IMR-90 (cell line): ENCODE results near the gene SPATA16. TPM values are rescaled to one million over a fixed set of nuclear protein-coding genes. Genes with fewer than 3 reads are reported as not detected.

ENCODE experiments used
- ATAC-seq: fragments of 200-7000 bp; cut with Tn5 transposase; 2 replicates; pipeline ENCODE4 v1.9.1; 2020; ENCODE audit warnings: low read depth, mild to moderate bottlenecking, moderate library complexity
- BruUV-seq: library from RNA; stranded (reverse); fragments of 400-500 nt; replicated peaks from 2 replicates; lab custom pipeline; 2021; lab: Mats Ljungman, UMichigan
- CTCF ChIA-PET: fragments of 300-600 bp; formaldehyde crosslinking; extraction: SDS; loops from one replicate; lab custom pipeline; 2021; ENCODE audit warnings: antibody characterized with exemption; lab: Yijun Ruan, JAX
- POLR2A ChIA-PET: fragments of 300-600 bp; sonication (Branson Sonifier 250); formaldehyde crosslinking; loops from one replicate; lab custom pipeline; 2022; ENCODE audit warnings: antibody characterized with exemption; ENCODE audit not compliant: unreplicated experiment; lab: Charles Lee
- DNase-seq: peaks from one replicate; pipeline ENCODE4 v3.0.0; 2013
- H2AFZ ChIP-seq: replicated peaks from 2 replicates; pipeline ENCODE3; 2013; ENCODE audit warnings: low read length, mild to moderate bottlenecking; ENCODE audit not compliant: poor library complexity
- H2AK5ac ChIP-seq: 2 replicates; pipeline ENCODE4 v1.6.1; 2013; ENCODE audit warnings: low read depth, low read length, inconsistent platforms
- H2AK9ac ChIP-seq: replicated peaks from 2 replicates; pipeline ENCODE3; 2013; ENCODE audit warnings: mild to moderate bottlenecking, low read depth, low read length, moderate library complexity; ENCODE audit not compliant: poor library complexity
- H2BK120ac ChIP-seq: 2 replicates; pipeline ENCODE4 v1.6.1; 2013; ENCODE audit warnings: low read depth, low read length, inconsistent platforms
- H2BK15ac ChIP-seq: 3 replicates; pipeline ENCODE4 v1.6.1; 2013; ENCODE audit warnings: low read depth, low read length, inconsistent platforms
- H2BK20ac ChIP-seq: 2 replicates; pipeline ENCODE4 v1.6.1; 2013; ENCODE audit warnings: low read depth, mild to moderate bottlenecking, inconsistent platforms, low read length, moderate library complexity
- H2BK5ac ChIP-seq: 2 replicates; pipeline ENCODE4 v1.6.1; 2013; ENCODE audit warnings: mild to moderate bottlenecking, low read depth, low read length, inconsistent platforms; ENCODE audit not compliant: poor library complexity, severe bottlenecking
- H3K14ac ChIP-seq: replicated peaks from 2 replicates; pipeline ENCODE4 v1.6.1; 2013; ENCODE audit warnings: low read depth, low read length, inconsistent platforms
- H3K18ac ChIP-seq: 2 replicates; pipeline ENCODE4 v1.6.1; 2013; ENCODE audit warnings: low read depth, low read length, control low read depth
- H3K23ac ChIP-seq: 2 replicates; pipeline ENCODE4 v1.6.1; 2013; ENCODE audit warnings: low read depth, low read length, inconsistent platforms
- H3K27ac ChIP-seq: 2 replicates; pipeline ENCODE4 v1.5.1; 2013; ENCODE audit warnings: mild to moderate bottlenecking, control low read depth, low read length; ENCODE audit not compliant: insufficient read depth
- H3K27me3 ChIP-seq: 2 replicates; pipeline ENCODE4 v1.6.1; 2013; ENCODE audit warnings: low read length; ENCODE audit not compliant: control insufficient read depth, insufficient read depth
- H3K36me3 ChIP-seq: 2 replicates; pipeline ENCODE4 v1.6.1; 2013; ENCODE audit warnings: low read length, mixed read lengths; ENCODE audit not compliant: control insufficient read depth, insufficient read depth
- H3K4ac ChIP-seq: 2 replicates; pipeline ENCODE4 v1.6.1; 2013; ENCODE audit warnings: low read depth, low read length, inconsistent platforms
- H3K4me1 ChIP-seq: 2 replicates; pipeline ENCODE4 v1.6.1; 2013; ENCODE audit warnings: low read length, mixed read lengths; ENCODE audit not compliant: control insufficient read depth, insufficient read depth
- H3K4me2 ChIP-seq: 2 replicates; pipeline ENCODE4 v1.6.1; 2013; ENCODE audit warnings: low read depth, mild to moderate bottlenecking, control low read depth, low read length, moderate library complexity
- H3K4me3 ChIP-seq: 2 replicates; pipeline ENCODE4 v1.5.1; 2013; ENCODE audit warnings: low read depth, mild to moderate bottlenecking, control low read depth, low read length, moderate library complexity; ENCODE audit not compliant: insufficient read depth
- H3K56ac ChIP-seq: 2 replicates; pipeline ENCODE4 v1.6.1; 2013; ENCODE audit warnings: low read length, inconsistent platforms; ENCODE audit not compliant: insufficient read depth; ENCODE audit errors: extremely low read depth
- H3K79me1 ChIP-seq, 2 experiments: 2 replicates each; pipeline ENCODE4 v1.6.1; 2013; ENCODE audit warnings: low read length in 2 of 2, inconsistent platforms in 1 of 2, low read depth in 1 of 2
- H3K9ac ChIP-seq: 2 replicates; pipeline ENCODE4 v1.6.1; 2013; ENCODE audit warnings: low read depth, low read length, control low read depth
- H3K9me1 ChIP-seq: 2 replicates; pipeline ENCODE4 v1.6.1; 2013; ENCODE audit warnings: low read length, inconsistent platforms; ENCODE audit not compliant: insufficient read depth
- H3K9me3 ChIP-seq: 2 replicates; pipeline ENCODE4 v1.6.1; 2013; ENCODE audit warnings: low read length; ENCODE audit not compliant: control insufficient read depth, insufficient read depth
- H4K20me1 ChIP-seq: 2 replicates; pipeline ENCODE4 v1.6.1; 2013; ENCODE audit warnings: low read length, inconsistent platforms; ENCODE audit not compliant: insufficient read depth
- H4K5ac ChIP-seq: 2 replicates; pipeline ENCODE4 v1.6.1; 2013; ENCODE audit warnings: mild to moderate bottlenecking, low read depth, low read length, control low read depth
- H4K8ac ChIP-seq, 2 experiments: 2 replicates each; pipeline ENCODE4 v1.6.1; 2013; ENCODE audit warnings: low read depth in 2 of 2, low read length in 2 of 2, control low read depth in 1 of 2, inconsistent platforms in 1 of 2
- H4K91ac ChIP-seq: 2 replicates; pipeline ENCODE4 v1.6.1; 2013; ENCODE audit warnings: low read depth, low read length, inconsistent platforms; ENCODE audit not compliant: insufficient read depth
- BHLHE40 ChIP-seq: fragments of 150-350 bp; IDR thresholded peaks from 2 replicates; pipeline ENCODE4 v1.6.1; 2016; ENCODE audit warnings: mild to moderate bottlenecking, low read depth, low read length
- CHD1 ChIP-seq: IDR thresholded peaks from 2 replicates; pipeline ENCODE4 v1.6.1; 2012; ENCODE audit warnings: low read depth, low read length, improper control_type of control experiment
- FOS ChIP-seq: fragments of 150-350 bp; IDR thresholded peaks from 2 replicates; pipeline ENCODE4 v1.6.1; 2016; ENCODE audit warnings: low read depth, low read length
- MAZ ChIP-seq: IDR thresholded peaks from 2 replicates; pipeline ENCODE4 v1.6.1; 2012; ENCODE audit warnings: low read depth, mild to moderate bottlenecking, low read length, improper control_type of control experiment, moderate library complexity, borderline replicate concordance
- POLR2A ChIP-seq: IDR thresholded peaks from 2 replicates; pipeline ENCODE4 v1.6.1; 2012; ENCODE audit warnings: mild to moderate bottlenecking, low read depth, low read length
- RAD21 ChIP-seq: IDR thresholded peaks from 2 replicates; pipeline ENCODE4 v1.6.1; 2012; ENCODE audit warnings: low read length, improper control_type of control experiment
- RCOR1 ChIP-seq: IDR thresholded peaks from 2 replicates; pipeline ENCODE4 v1.6.1; 2012; ENCODE audit warnings: mild to moderate bottlenecking, low read length, improper control_type of control experiment; ENCODE audit not compliant: insufficient replicate concordance
- RFX5 ChIP-seq: IDR thresholded peaks from 2 replicates; pipeline ENCODE4 v1.8.0; 2012; ENCODE audit warnings: low read depth, mild to moderate bottlenecking, low read length, moderate library complexity
- WGBS, 2 experiments: methylation state at CpG; one replicate each; pipeline versions ENCODE4 v1.1.5 to v1.1.7; 2013; ENCODE audit warnings: missing lambda C conversion rate in 2 of 2; ENCODE audit not compliant: insufficient read length in 1 of 2; ENCODE audit errors: extremely low coverage in 2 of 2; 5-methylcytosine and 5-hydroxymethylcytosine counted together
- dilution Hi-C: fragments of 300-500 bp; cut with HindIII; formaldehyde crosslinking; loops from one replicate; pipeline ENCODE4 v1.14.3; 2018; ENCODE audit warnings: low sequenced_read_pairs; ENCODE audit not compliant: unreplicated experiment
- in situ Hi-C: fragments of 300-500 bp; cut with MboI; formaldehyde crosslinking; loops from 3 replicates; pipeline ENCODE4 v1.14.3; 2019; ENCODE audit warnings: low sequenced_read_pairs, inconsistent platforms, mixed read lengths
- intact Hi-C: fragments of 100-400 bp; cut with micrococcal nuclease; formaldehyde crosslinking; loops from 2 replicates; pipeline ENCODE4 v1.10.0; 2022
- polyA plus RNA-seq, 3 experiments: library from polyadenylated mRNA; depleted of rRNA; stranded (reverse); fragments of >200 nt; gene quantifications; 2 replicates each; pipeline ENCODE4 v1.2.3, GENCODE V29; 2012; ENCODE audit warnings: low replicate concordance in 1 of 3
- total RNA-seq: library from RNA; depleted of rRNA; stranded (reverse); fragments of >200 nt; gene quantifications from 2 replicates; pipeline ENCODE4 v1.2.3, GENCODE V29; 2012

The SPATA16 gene
- total and polyA plus RNA-seq, 2 of the 4 experiments (the other 2 are of a cell fraction): not detected

DNA sequence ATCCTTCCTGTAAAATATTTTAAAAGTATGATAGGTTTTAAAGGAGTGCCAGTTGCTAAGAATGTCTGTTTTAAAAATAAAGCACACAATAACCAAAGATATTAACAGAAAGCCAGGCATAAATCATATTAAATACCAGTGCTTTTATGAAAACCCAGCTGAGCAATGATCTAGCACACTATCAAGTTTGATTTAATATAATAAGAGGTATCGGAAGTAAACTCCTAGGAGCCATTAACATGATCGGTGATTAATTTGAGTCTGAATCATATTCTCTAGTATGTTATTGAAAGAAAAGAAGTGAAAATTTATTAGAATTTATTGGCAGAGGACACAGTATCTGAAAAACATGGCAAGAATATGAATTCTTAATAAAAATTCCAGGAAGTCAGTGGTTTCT, 91.7 kb downstream of the SPATA16 start:
- Histone ChIP-seq H4K20me1 (no peaks in the 10 kb centered on the region), H4K8ac (no peak overlapping the region), H3K18ac (no peak overlapping the region), H3K23ac (no peak overlapping the region), H3K79me1 (no peaks in the 10 kb centered on the region), H3K9me1 (no peaks in the 10 kb centered on the region), H3K14ac (no peak overlapping the region), H3K9me3 (no peaks in the 10 kb centered on the region), H2AK9ac (no peak overlapping the region), H2BK20ac (no peak overlapping the region), H3K4me1 (no peaks in the 10 kb centered on the region), H3K4ac (no peak overlapping the region), H3K9ac (no peak overlapping the region), H2AFZ (no peak overlapping the region), H3K27me3 (no peaks in the 10 kb centered on the region), H2BK5ac (no peak overlapping the region), H3K27ac (no peak overlapping the region), H2AK5ac (no peak overlapping the region), H2BK15ac (no peak overlapping the region), H3K56ac (no peak overlapping the region), H2BK120ac (no peak overlapping the region), H4K91ac (no peak overlapping the region), H4K5ac (no peak overlapping the region), H3K36me3 (no peaks in the 10 kb centered on the region), H3K4me2 (no peak overlapping the region), H3K4me3 (no peak overlapping the region)
- no TSS peak for BruUV-seq
- no peak for TF ChIP-seq RFX5
- TF ChIP-seq CHD1: no peak
- TF ChIP-seq RCOR1: no peak
- TF ChIP-seq RAD21: no peak
- TF ChIP-seq BHLHE40: no peak
- no peak for TF ChIP-seq FOS
- TF ChIP-seq POLR2A: no peak
- TF ChIP-seq MAZ: no peak
- WGBS, 2 experiments: no CpG with 5 or more reads among the region's 2 CpGs
- ATAC-seq (no peak), DNase-seq (no peak)
- ChIA-PET POLR2A (no interaction called here), CTCF (no interaction called here)
- intact Hi-C loops (no loop called here), dilution Hi-C loops (no loop called here), in situ Hi-C loops (loop anchor here (10.0 kb wide), 1 partner anchor 215 kb away; no protein-coding TSS in a partner anchor)
